Osteoblast (primary cell): Measurements from ENCODE around the gene GNAT2. TPM values are rescaled to one million over a fixed set of nuclear protein-coding genes. Genes with fewer than 3 reads are reported as not detected.
A peak's percentile ranks its signal among the peaks of the same experiment; 100 is the strongest.

Experiments used
- DNase-seq: peaks from one replicate; pipeline ENCODE4 v3.0.0; 2011; ENCODE audit warnings: low spot score, mixed read lengths; ENCODE audit not compliant: insufficient read length; ENCODE audit errors: missing footprints
- H2AFZ ChIP-seq: 2 replicates; pipeline ENCODE4 v1.6.0; 2011; ENCODE audit warnings: mild to moderate bottlenecking, low read length
- H3K27ac ChIP-seq: 2 replicates; pipeline ENCODE4 v1.5.1; 2011; ENCODE audit warnings: mild to moderate bottlenecking, low read depth, low read length, moderate library complexity
- H3K27me3 ChIP-seq: 2 replicates; pipeline ENCODE4 v1.6.0; 2012; ENCODE audit warnings: mild to moderate bottlenecking, control low read depth, inconsistent platforms, low read length, moderate library complexity; ENCODE audit not compliant: insufficient read depth
- H3K36me3 ChIP-seq: 2 replicates; pipeline ENCODE4 v1.5.1; 2011; ENCODE audit warnings: mild to moderate bottlenecking, low read length, control low read depth, moderate library complexity; ENCODE audit not compliant: insufficient read depth
- H3K4me1 ChIP-seq: 2 replicates; pipeline ENCODE4 v1.5.1; 2011; ENCODE audit warnings: mild to moderate bottlenecking, low read length, control low read depth, moderate library complexity; ENCODE audit not compliant: insufficient read depth
- H3K4me2 ChIP-seq: 2 replicates; pipeline ENCODE4 v1.6.0; 2011; ENCODE audit warnings: mild to moderate bottlenecking, low read length; ENCODE audit not compliant: insufficient read depth
- H3K4me3 ChIP-seq: fragments of 200-600 bp; sonication (generic); 3 replicates; pipeline ENCODE4 v1.5.1; 2012; ENCODE audit warnings: mild to moderate bottlenecking, low read length, inconsistent platforms; ENCODE audit not compliant: insufficient read depth
- H3K79me2 ChIP-seq: 2 replicates; pipeline ENCODE4 v1.6.0; 2012; ENCODE audit warnings: mild to moderate bottlenecking, low read length, control low read depth, inconsistent platforms; ENCODE audit not compliant: insufficient read depth
- H3K9me3 ChIP-seq: 2 replicates; pipeline ENCODE4 v1.5.1; 2011; ENCODE audit warnings: low read depth, low read length, control low read depth
- H4K20me1 ChIP-seq: 2 replicates; pipeline ENCODE4 v1.6.0; 2012; ENCODE audit warnings: mild to moderate bottlenecking, low read length, control low read depth; ENCODE audit not compliant: insufficient read depth
- total RNA-seq: library from RNA; depleted of rRNA; stranded (reverse); fragments of >200 nt; gene quantifications from 2 replicates; pipeline ENCODE4 v1.2.3, GENCODE V29; 2012
- TF ChIP-seq, protein P1 (sequence below): IDR thresholded peaks from 2 replicates; pipeline ENCODE4 v1.5.1; 2011; ENCODE audit warnings: mild to moderate bottlenecking, low read depth, low read length, moderate library complexity; ENCODE audit errors: extremely low read depth

GNAT2 gene
- total RNA-seq, 1 donor = 0.72 TPM

DNA sequence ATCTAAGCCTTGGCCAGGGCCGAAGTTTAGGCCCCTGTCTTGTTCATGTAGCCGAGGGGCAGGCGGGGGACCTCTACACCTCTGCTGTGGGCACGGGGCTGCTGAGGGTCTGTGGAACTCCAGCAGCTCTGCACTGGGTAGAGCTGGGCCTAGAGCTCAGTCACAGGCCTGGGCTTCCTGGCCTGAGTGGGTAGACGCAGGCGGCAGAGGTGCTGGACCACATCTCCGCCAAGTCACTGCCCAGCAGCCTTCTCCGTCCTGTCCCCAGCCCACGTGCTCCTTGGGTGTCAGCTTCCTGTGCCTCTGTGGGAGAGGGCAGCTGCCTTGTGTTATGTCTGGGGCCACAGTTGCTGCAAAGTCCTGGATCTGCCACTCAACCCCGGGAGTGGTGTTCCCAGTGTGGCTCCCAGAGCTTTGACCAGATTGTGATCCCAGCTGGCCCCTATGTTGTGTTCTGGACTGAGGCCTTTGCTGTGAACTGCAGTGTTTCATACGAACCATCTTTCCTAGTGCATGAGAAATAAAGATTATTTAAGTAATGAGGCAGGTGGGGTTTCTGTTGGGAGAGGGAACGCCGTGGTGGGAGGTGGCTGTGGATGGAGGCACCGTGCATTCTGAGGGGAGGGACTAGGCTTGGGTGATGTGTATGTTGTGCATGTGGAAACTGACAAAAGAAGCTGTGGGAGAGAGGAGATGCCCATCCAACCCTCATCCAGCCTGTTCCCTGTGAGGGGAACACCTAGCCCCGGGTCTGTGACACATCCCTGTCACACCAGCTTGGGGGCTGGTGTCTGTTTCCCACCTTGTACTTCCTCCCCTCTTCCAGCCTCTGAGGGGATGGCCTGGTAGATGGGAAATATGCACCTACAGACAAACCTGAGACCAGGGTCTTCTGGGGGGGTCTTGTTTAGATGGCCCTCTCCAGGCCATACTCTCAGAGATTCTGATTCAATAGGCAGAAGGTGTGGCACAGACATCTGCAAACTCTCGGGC, 12.4 kb upstream of the GNAT2 start:
- Histone ChIP-seq H3K9me3 (no peaks in the 10 kb centered on the region), H3K4me3 (no peak overlapping the region), H3K79me2 (peaks cover 3% of the 10 kb centered on the region), H4K20me1 (peaks cover 19% of the 10 kb centered on the region), H2AFZ (no peak overlapping the region), H3K27ac (no peak overlapping the region), H3K36me3 (peaks cover 57% of the 10 kb centered on the region), H3K4me1 (peaks cover 11% of the 10 kb centered on the region), H3K27me3 (no peaks in the 10 kb centered on the region), H3K4me2 (no peak overlapping the region)
- no peak for DNase-seq
- TF ChIP-seq, protein P1, sequence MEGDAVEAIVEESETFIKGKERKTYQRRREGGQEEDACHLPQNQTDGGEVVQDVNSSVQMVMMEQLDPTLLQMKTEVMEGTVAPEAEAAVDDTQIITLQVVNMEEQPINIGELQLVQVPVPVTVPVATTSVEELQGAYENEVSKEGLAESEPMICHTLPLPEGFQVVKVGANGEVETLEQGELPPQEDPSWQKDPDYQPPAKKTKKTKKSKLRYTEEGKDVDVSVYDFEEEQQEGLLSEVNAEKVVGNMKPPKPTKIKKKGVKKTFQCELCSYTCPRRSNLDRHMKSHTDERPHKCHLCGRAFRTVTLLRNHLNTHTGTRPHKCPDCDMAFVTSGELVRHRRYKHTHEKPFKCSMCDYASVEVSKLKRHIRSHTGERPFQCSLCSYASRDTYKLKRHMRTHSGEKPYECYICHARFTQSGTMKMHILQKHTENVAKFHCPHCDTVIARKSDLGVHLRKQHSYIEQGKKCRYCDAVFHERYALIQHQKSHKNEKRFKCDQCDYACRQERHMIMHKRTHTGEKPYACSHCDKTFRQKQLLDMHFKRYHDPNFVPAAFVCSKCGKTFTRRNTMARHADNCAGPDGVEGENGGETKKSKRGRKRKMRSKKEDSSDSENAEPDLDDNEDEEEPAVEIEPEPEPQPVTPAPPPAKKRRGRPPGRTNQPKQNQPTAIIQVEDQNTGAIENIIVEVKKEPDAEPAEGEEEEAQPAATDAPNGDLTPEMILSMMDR = no peak

DNA sequence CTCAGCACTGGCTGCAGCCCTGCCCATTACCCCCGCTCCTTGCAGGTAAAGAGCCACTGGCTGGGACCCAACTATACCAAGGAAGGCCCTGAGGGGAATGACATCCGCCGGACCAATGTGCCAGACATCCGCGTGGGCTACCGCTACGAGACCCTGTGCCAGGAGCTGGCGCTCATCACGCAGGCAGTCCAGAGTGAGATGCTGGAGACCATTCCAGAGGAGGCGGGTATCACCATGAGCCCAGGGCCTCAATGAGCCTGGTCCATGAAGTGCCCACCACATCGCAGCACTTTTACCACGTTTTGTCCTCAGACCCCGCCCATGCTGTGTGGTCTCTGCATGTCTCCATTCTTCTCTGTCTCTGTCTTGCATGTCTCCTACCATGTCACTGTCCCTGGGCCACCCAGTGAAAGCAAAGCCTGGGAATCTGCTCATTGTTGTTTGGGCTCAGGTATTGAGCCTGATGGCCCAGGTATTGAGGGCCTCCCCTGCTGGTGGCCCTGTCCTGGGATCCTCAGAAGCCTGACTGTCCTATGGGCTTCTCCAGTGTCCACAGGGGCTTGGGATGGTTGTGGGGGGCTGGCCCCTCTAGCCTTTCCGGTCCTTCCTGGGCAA, 11.6 kb upstream of the GNAT2 start:
- no peaks in the 10 kb centered on the region for H3K27me3 ChIP-seq
- peaks cover 21% of the 10 kb centered on the region for H4K20me1 ChIP-seq
- H3K9me3 ChIP-seq = no peaks in the 10 kb centered on the region
- H3K79me2 ChIP-seq = peaks cover 4% of the 10 kb centered on the region
- no peak overlapping the region for H2AFZ ChIP-seq
- peaks cover 62% of the 10 kb centered on the region for H3K36me3 ChIP-seq
- no peak overlapping the region for H3K4me2 ChIP-seq
- DNase-seq = no peak
- TF ChIP-seq, protein P1 = no peak
- peaks cover 3% of the 10 kb centered on the region for H3K4me1 ChIP-seq
- H3K27ac ChIP-seq = no peak overlapping the region
- H3K4me3 ChIP-seq = no peak overlapping the region

DNA sequence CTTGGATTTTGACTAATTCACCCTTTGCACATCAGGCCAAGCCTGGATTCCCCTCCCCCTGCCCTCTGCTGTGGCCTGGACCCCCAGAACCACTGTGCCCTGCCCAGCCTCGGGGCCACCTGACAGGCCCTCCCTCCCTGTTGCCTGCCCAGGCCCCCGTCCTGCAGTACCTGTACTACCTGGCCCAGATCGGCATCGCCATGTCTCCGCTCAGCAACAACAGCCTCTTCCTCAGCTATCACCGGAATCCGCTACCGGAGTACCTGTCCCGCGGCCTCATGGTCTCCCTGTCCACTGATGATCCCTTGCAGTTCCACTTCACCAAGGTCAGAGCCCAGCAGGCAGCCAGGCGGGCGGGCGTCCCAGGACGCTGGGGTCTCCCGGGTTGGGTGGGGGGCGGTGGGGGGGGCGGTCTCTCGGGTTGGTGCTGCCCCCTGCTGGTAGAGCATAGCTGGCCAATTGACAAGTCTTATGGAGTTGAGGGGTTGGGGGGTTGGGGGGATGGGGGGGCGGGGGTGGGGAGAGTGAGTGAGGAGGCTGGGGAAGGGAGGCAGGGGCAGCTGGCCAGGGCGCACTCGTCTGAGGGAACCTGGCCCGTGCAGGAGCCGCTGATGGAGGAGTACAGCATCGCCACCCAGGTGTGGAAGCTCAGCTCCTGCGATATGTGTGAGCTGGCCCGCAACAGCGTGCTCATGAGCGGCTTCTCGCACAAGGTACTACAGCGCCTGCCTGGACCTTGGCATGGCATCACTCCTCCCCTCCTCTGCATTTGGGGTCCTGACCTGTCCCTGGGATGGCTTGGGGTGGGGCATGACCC, 10.9 kb upstream of the GNAT2 start:
- Histone ChIP-seq H3K27ac (no peak overlapping the region), H3K79me2 (peaks cover 12% of the 10 kb centered on the region), H3K4me1 (no peaks in the 10 kb centered on the region), H3K4me2 (no peak overlapping the region), H3K27me3 (no peaks in the 10 kb centered on the region), H3K4me3 (no peak overlapping the region), H3K9me3 (no peaks in the 10 kb centered on the region), H3K36me3 (peaks cover 67% of the 10 kb centered on the region), H2AFZ (no peak overlapping the region), H4K20me1 (peaks cover 28% of the 10 kb centered on the region)
- TF ChIP-seq, protein P1 = no peak
- DNase-seq = peak; percentile 87
